GM21447 (cell line): ENCODE data around the gene MBIP.

Source experiments
- ATAC-seq: cut with Tn5 transposase; IDR thresholded peaks from one replicate; pipeline ENCODE4 v1.9.1; 2021; ENCODE audit not compliant: unreplicated experiment

MBIP gene

GRCh38 chr14:36268121-36268520 lies 52.3 kb downstream of the MBIP start:
- no peak for ATAC-seq

GRCh38 chr14:36264595-36264994 lies 55.8 kb downstream of the MBIP start:
- ATAC-seq: no peak

- ATAC-seq: no peak
These were observed 56.3 kb downstream of the MBIP start for GRCh38 chr14:36264107-36264506.

GRCh38 chr14:36260970-36261640 lies 59.3 kb downstream of the MBIP start:
- ATAC-seq: no peak

- ATAC-seq: no peak
These were observed 62.2 kb downstream of the MBIP start for GRCh38 chr14:36258241-36258640.

- ATAC-seq: no peak
These were observed 64.2 kb downstream of the MBIP start for GRCh38 chr14:36256126-36256801.

- no peak for ATAC-seq
These were observed 66.3 kb downstream of the MBIP start for GRCh38 chr14:36254020-36254624.
